ENCODE measurements around the gene AMOT.

The AMOT gene

DNA sequence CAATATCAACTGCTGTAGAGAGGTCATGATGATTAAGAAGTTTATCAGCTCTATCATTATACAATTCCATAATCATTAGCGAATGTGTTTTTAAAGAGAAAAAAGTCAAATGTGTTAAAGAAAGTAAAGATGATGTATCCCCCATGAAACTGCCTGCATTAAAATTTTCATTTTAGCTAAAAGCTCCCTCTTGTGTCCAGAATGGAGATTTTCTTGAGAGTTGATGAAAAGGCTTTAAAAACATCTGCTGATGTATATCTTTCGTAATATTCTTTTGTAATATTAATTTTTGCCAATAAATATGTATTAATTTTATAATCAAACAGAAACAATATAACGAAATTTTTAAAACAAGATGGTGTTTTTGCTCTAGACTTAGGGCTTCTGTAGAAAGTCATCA lies 108.8 kb downstream of the AMOT start:
- DNase-seq = no peak
